H9 (cell line): ENCODE results near the gene XXYLT1. TPM values are rescaled to one million over a fixed set of nuclear protein-coding genes. Genes with fewer than 3 reads are reported as not detected.
A peak's percentile ranks its signal among the peaks of the same experiment; 100 is the strongest.

ENCODE experiments used
- DNase-seq: peaks from one replicate; pipeline ENCODE4 v3.0.0-alpha.2; 2017
- H2AFZ ChIP-seq: one replicate; pipeline ENCODE4 v1.6.1; 2013; ENCODE audit warnings: mild to moderate bottlenecking, low read length, control low read depth, moderate library complexity
- H2AK5ac ChIP-seq: 2 replicates; pipeline ENCODE4 v1.6.1; 2013; ENCODE audit warnings: low read length, control low read depth, mixed read lengths; ENCODE audit not compliant: insufficient read length
- H2BK120ac ChIP-seq: one replicate; pipeline ENCODE4 v1.6.1; 2013; ENCODE audit warnings: low read depth, mild to moderate bottlenecking, low read length, control low read depth, inconsistent platforms; ENCODE audit not compliant: poor library complexity, severe bottlenecking
- H2BK12ac ChIP-seq: 2 replicates; pipeline ENCODE4 v1.6.1; 2013; ENCODE audit warnings: low read length, control low read depth, mixed read lengths, low read depth; ENCODE audit not compliant: insufficient read length
- H2BK15ac ChIP-seq: 2 replicates; pipeline ENCODE4 v1.6.1; 2013; ENCODE audit warnings: low read depth, low read length, control low read depth
- H2BK20ac ChIP-seq: one replicate; pipeline ENCODE4 v1.6.1; 2013; ENCODE audit warnings: low read depth, mild to moderate bottlenecking, low read length, control low read depth, inconsistent platforms; ENCODE audit not compliant: poor library complexity, severe bottlenecking
- H2BK5ac ChIP-seq: 2 replicates; pipeline ENCODE4 v1.6.1; 2013; ENCODE audit warnings: low read length, control low read depth, mixed read lengths; ENCODE audit not compliant: insufficient read length
- H3K14ac ChIP-seq: 2 replicates; pipeline ENCODE4 v1.6.1; 2013; ENCODE audit warnings: low read length, control low read depth; ENCODE audit not compliant: insufficient read depth
- H3K18ac ChIP-seq: 2 replicates; pipeline ENCODE4 v1.6.1; 2013; ENCODE audit warnings: low read depth, mild to moderate bottlenecking, mixed read lengths, low read length, control low read depth; ENCODE audit not compliant: insufficient read length
- H3K23ac ChIP-seq: 2 replicates; pipeline ENCODE4 v1.6.1; 2013; ENCODE audit warnings: low read length, control low read depth, mixed read lengths, low read depth; ENCODE audit not compliant: insufficient read length
- H3K23me2 ChIP-seq: 2 replicates; pipeline ENCODE4 v1.6.1; 2013; ENCODE audit warnings: low read depth, mild to moderate bottlenecking, mixed read lengths, low read length, control low read depth; ENCODE audit not compliant: insufficient read length, poor library complexity, severe bottlenecking
- H3K27ac ChIP-seq: 2 replicates; pipeline ENCODE4 v1.5.1; 2013; ENCODE audit warnings: low read length, control low read depth, mixed read lengths, low read depth; ENCODE audit not compliant: insufficient read length
- H3K27me3 ChIP-seq: 2 replicates; pipeline ENCODE4 v1.6.1; 2013; ENCODE audit warnings: low read length, control low read depth, inconsistent platforms; ENCODE audit not compliant: insufficient read depth
- H3K4ac ChIP-seq: 2 replicates; pipeline ENCODE4 v1.6.1; 2013; ENCODE audit warnings: low read depth, mild to moderate bottlenecking, control low read depth, inconsistent platforms, low read length, moderate library complexity
- H3K4me1 ChIP-seq: 2 replicates; pipeline ENCODE4 v1.6.1; 2013; ENCODE audit warnings: low read length, control low read depth, inconsistent platforms; ENCODE audit not compliant: insufficient read depth
- H3K4me2 ChIP-seq: 2 replicates; pipeline ENCODE4 v1.6.1; 2013; ENCODE audit warnings: low read length, control low read depth, mixed read lengths; ENCODE audit not compliant: insufficient read length, insufficient read depth
- H3K56ac ChIP-seq: 2 replicates; pipeline ENCODE4 v1.6.1; 2013; ENCODE audit warnings: low read depth, mild to moderate bottlenecking, mixed read lengths, low read length, control low read depth; ENCODE audit not compliant: insufficient read length
- H3K79me1 ChIP-seq: 2 replicates; pipeline ENCODE4 v1.6.1; 2013; ENCODE audit warnings: low read depth, mild to moderate bottlenecking, moderate library complexity, low read length, control low read depth, inconsistent platforms; ENCODE audit not compliant: insufficient read depth, poor library complexity, severe bottlenecking
- H3K79me2 ChIP-seq: 2 replicates; pipeline ENCODE4 v1.6.1; 2013; ENCODE audit warnings: low read length, control low read depth, inconsistent platforms; ENCODE audit not compliant: insufficient read depth
- H3K9ac ChIP-seq: 2 replicates; pipeline ENCODE4 v1.6.1; 2013; ENCODE audit warnings: low read length, control low read depth, mixed read lengths; ENCODE audit not compliant: insufficient read length; ENCODE audit errors: extremely low read depth
- H3K9me3 ChIP-seq: one replicate; pipeline ENCODE4 v1.6.1; 2013; ENCODE audit warnings: low read depth, low read length, inconsistent platforms; ENCODE audit not compliant: control insufficient read depth
- H3T11ph ChIP-seq: one replicate; pipeline ENCODE4 v1.6.1; 2013; ENCODE audit warnings: mild to moderate bottlenecking, low read length, control low read depth, inconsistent platforms
- H4K20me1 ChIP-seq: one replicate; pipeline ENCODE4 v1.6.1; 2013; ENCODE audit not compliant: control insufficient read depth, insufficient read length, insufficient read depth
- H4K5ac ChIP-seq: 2 replicates; pipeline ENCODE4 v1.6.1; 2013; ENCODE audit warnings: low read depth, mild to moderate bottlenecking, mixed read lengths, low read length, control low read depth; ENCODE audit not compliant: insufficient read length
- H4K8ac ChIP-seq: replicated peaks from 2 replicates; pipeline ENCODE4 v1.6.1; 2013; ENCODE audit warnings: low read length, control low read depth, mixed read lengths, low read depth; ENCODE audit not compliant: insufficient read length
- H4K91ac ChIP-seq: 2 replicates; pipeline ENCODE4 v1.6.1; 2013; ENCODE audit warnings: low read depth, mild to moderate bottlenecking, moderate library complexity, mixed read lengths, low read length, control low read depth; ENCODE audit not compliant: insufficient read length
- H3K27ac Mint-ChIP-seq, 3 experiments: 2 replicates in 2 of 3; 3 replicates in 1 of 3; pipeline ENCODE4 v1.8.0; 2020 to 2021; ENCODE audit warnings: mixed read lengths in 3 of 3, mild to moderate bottlenecking in 1 of 3, moderate library complexity in 1 of 3
- H3K27me3 Mint-ChIP-seq: 2 replicates; pipeline ENCODE4 v1.8.0; 2021; ENCODE audit warnings: low read depth, mild to moderate bottlenecking, moderate library complexity, mixed read lengths
- H3K36me3 Mint-ChIP-seq, 3 experiments: 2 replicates in 2 of 3; 3 replicates in 1 of 3; pipeline ENCODE4 v1.8.0; 2020 to 2021; ENCODE audit warnings: low read depth in 3 of 3, mixed read lengths in 3 of 3; ENCODE audit not compliant: insufficient read depth in 1 of 3
- H3K4me1 Mint-ChIP-seq, 2 experiments: 2 replicates each; pipeline ENCODE4 v1.8.0; 2020; ENCODE audit warnings: mixed read lengths in 2 of 2
- H3K4me3 Mint-ChIP-seq, 2 experiments: 2 replicates in 1 of 2; 3 replicates in 1 of 2; pipeline ENCODE4 v1.8.0; 2020 to 2021; ENCODE audit warnings: mild to moderate bottlenecking in 2 of 2, mixed read lengths in 2 of 2, moderate library complexity in 1 of 2
- H3K9me3 Mint-ChIP-seq, 2 experiments: 2 replicates in 1 of 2; 3 replicates in 1 of 2; pipeline ENCODE4 v1.8.0; 2020; ENCODE audit warnings: mild to moderate bottlenecking in 2 of 2, mixed read lengths in 2 of 2, moderate library complexity in 1 of 2
- CTCF ChIP-seq: fragments of 200-600 bp; sonication (generic); conservative IDR thresholded peaks from 3 replicates; pipeline ENCODE4 v1.8.0; 2021; ENCODE audit warnings: antibody characterized with exemption, mild to moderate bottlenecking
- WGBS: extraction: QIAGEN DNeasy Blood & Tissue Kit; methylation state at CpG from one replicate; pipeline ENCODE4 v1.1.7; 2013; ENCODE audit warnings: missing lambda C conversion rate, low lambda C conversion rate, mixed read lengths; ENCODE audit not compliant: insufficient read length; ENCODE audit errors: extremely low coverage; 5-methylcytosine and 5-hydroxymethylcytosine counted together
- total RNA-seq: library from RNA; stranded (reverse); gene quantifications from 2 replicates; pipeline ENCODE4 v1.2.1, GENCODE V29; 2021

Gene XXYLT1
- total RNA-seq, 1 experiment from 2014 or later = 22.7 TPM

- H2BK120ac ChIP-seq = no peak overlapping the region
- H2AK5ac ChIP-seq = no peak overlapping the region
- H4K91ac ChIP-seq = no peak overlapping the region
- H3K4me1 Mint-ChIP-seq = peaks cover 8 to 15% of the 10 kb centered on the region in 2 experiments
- no peak for TF ChIP-seq CTCF
- H3T11ph ChIP-seq = no peak overlapping the region
- WGBS = no CpG with 5 or more reads among the region's 15 CpGs
- H3K18ac ChIP-seq = no peak overlapping the region
- H3K27me3 ChIP-seq = no peaks in the 10 kb centered on the region
- no peaks in the 10 kb centered on the region for H3K4me1 ChIP-seq
- H3K36me3 Mint-ChIP-seq = no peaks in the 10 kb centered on the region; a peak in 1 of 7 replicates
- no peaks in the 10 kb centered on the region for H3K9me3 Mint-ChIP-seq
- H3K27ac ChIP-seq = no peak overlapping the region
- H3K79me2 ChIP-seq = no peaks in the 10 kb centered on the region
- H3K56ac ChIP-seq = no peak overlapping the region
- no peak overlapping the region for H2AFZ ChIP-seq
- H2BK5ac ChIP-seq = no peak overlapping the region
- no peak overlapping the region for H2BK20ac ChIP-seq
- H3K4me3 Mint-ChIP-seq = no peak overlapping the region
- no peak overlapping the region for H3K14ac ChIP-seq
- H4K20me1 ChIP-seq = peaks cover 2% of the 10 kb centered on the region
- H3K23ac ChIP-seq = no peak overlapping the region
- H3K4me2 ChIP-seq = no peak overlapping the region
- H3K9ac ChIP-seq = no peak overlapping the region
- H4K5ac ChIP-seq = no peak overlapping the region
- H3K27me3 Mint-ChIP-seq = no peaks in the 10 kb centered on the region
- no peak overlapping the region for H2BK12ac ChIP-seq
- H4K8ac ChIP-seq = no peak overlapping the region
- no peaks in the 10 kb centered on the region for H3K9me3 ChIP-seq
- H2BK15ac ChIP-seq = no peak overlapping the region
- no peaks in the 10 kb centered on the region for H3K79me1 ChIP-seq
- H3K27ac Mint-ChIP-seq = 0 out of 7 replicates have a peak overlapping the region, but pooled peaks of 1 of the 3 experiments have one; percentile 24
- DNase-seq = no peak
- no peaks in the 10 kb centered on the region for H3K23me2 ChIP-seq
- no peak overlapping the region for H3K4ac ChIP-seq
These were observed 108.8 kb downstream of the XXYLT1 start for GRCh38 chr3:195162033-195162669.
